ENCODE data around the gene MEA1.

MEA1 gene

DNA sequence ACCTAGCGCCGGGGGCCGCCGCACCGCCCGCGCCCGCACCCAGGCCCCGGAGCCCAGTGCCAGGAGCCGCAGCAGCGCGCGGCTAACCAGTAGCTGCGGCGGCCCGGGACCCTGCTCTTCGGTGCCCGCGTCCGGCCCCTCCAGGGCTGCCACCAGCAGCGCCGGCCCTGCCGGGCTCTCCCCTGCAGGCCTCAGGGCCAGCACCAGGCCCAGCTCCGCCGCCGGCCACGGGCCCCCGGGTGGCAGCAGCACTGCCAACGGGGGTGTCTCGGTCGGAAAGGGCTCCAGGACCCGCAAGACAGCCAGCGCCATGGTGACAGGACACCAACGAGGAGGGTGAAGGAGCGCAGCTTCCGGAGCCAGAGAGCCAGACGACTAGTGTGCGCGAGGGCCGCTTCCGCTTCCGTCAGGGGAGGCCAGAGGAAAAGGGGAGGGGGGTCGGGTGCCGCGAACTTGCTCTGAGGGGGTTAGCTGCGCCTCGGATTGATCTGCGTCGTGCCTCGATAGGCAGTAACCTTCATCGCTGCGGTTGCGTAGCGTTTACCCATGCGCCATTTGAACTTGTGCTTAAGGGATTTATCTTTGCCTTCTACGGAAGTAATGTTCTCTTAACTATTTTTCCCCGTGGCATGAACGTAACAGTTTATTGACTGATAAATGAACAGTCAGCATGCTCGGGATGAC, 34.8 kb downstream of the MEA1 start, which contains the start of gene PEX6:
PEX6 (minus strand) TSS at position 343 of the 684 bp plus-strand sequence; CDS start at position 312, 31 bp downstream.
- DNase-seq (ENCODE audit: low spot score), result peak; percentile 95
- TF ChIP-seq, protein P1, sequence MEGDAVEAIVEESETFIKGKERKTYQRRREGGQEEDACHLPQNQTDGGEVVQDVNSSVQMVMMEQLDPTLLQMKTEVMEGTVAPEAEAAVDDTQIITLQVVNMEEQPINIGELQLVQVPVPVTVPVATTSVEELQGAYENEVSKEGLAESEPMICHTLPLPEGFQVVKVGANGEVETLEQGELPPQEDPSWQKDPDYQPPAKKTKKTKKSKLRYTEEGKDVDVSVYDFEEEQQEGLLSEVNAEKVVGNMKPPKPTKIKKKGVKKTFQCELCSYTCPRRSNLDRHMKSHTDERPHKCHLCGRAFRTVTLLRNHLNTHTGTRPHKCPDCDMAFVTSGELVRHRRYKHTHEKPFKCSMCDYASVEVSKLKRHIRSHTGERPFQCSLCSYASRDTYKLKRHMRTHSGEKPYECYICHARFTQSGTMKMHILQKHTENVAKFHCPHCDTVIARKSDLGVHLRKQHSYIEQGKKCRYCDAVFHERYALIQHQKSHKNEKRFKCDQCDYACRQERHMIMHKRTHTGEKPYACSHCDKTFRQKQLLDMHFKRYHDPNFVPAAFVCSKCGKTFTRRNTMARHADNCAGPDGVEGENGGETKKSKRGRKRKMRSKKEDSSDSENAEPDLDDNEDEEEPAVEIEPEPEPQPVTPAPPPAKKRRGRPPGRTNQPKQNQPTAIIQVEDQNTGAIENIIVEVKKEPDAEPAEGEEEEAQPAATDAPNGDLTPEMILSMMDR (IDR thresholded peaks at IDR 0.05; ENCODE audit: extremely low read depth, insufficient read depth, missing control alignments), result no peak
- in situ Hi-C loops (cut with MboI; ENCODE audit: low pct_unique_long_range_greater_than_20kb, low sequenced_read_pairs, unreplicated experiment), result no loop called here

DNA sequence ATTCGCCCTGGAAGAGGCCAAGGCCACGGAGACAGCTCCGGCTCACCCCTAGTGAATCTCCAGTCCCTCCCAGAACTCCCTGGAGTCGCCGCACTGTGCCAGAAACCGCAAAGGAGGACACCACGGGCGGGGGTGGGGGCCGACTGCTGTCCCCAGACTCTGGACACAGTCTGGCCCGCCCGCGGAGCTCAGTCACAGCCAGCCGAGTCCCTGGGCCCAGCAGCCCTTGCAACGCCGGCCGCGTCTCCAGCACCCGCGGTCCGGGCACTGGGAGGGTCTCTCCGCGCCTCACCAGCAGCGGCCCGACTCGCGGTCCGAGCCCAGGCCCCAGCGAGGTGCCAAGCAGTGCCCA, 35.3 kb downstream of the MEA1 start:
- DNase-seq (ENCODE audit: low spot score), result peak; percentile 47
- in situ Hi-C loops (cut with MboI; ENCODE audit: low pct_unique_long_range_greater_than_20kb, low sequenced_read_pairs, unreplicated experiment), result no loop called here
- TF ChIP-seq, protein P1 (IDR thresholded peaks at IDR 0.05; ENCODE audit: extremely low read depth, insufficient read depth, missing control alignments), result no peak

DNA sequence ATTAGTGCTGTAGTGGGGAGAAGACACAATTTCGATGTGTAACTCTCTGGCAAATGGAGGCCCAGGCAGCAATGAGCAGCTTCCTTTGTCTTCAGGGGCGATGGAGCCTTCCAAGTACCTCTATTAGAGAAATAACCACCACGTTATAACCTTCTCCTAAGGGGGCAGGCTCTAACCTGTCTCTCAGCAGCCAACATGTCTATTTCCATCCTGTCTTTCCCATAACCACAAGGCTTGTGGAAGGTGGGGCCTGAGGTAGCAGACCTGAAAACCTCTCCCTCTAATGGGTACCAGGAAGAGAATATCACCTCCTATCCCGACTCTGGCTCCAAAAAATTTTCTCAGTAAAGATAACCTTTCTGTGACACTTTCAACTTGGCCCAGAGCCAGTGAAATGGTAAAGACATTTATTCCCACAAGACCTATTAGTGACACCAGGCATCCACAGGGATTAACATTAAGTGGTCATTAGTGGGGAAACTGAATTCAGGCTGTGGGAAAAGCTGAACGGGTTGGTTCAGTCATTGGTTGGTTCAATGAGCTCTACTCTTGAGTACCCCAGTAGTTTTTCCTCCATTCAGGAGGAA, 38.7 kb downstream of the MEA1 start:
- in situ Hi-C loops (cut with MboI; ENCODE audit: low pct_unique_long_range_greater_than_20kb, low sequenced_read_pairs, unreplicated experiment), result no loop called here
- TF ChIP-seq, protein P1 (IDR thresholded peaks at IDR 0.05; ENCODE audit: extremely low read depth, insufficient read depth, missing control alignments), result no peak
- DNase-seq (ENCODE audit: low spot score), result no peak

GRCh38 chr6:42973926-42974325, 39.8 kb downstream of the MEA1 start:
- TF ChIP-seq, protein P1 (IDR thresholded peaks at IDR 0.05; ENCODE audit: extremely low read depth, insufficient read depth, missing control alignments), result no peak
- DNase-seq (ENCODE audit: low spot score), result no peak
- in situ Hi-C loops (cut with MboI; ENCODE audit: low pct_unique_long_range_greater_than_20kb, low sequenced_read_pairs, unreplicated experiment), result no loop called here

- no peak for DNase-seq (ENCODE audit: low spot score)
- in situ Hi-C loops (cut with MboI; ENCODE audit: low pct_unique_long_range_greater_than_20kb, low sequenced_read_pairs, unreplicated experiment), result no loop called here
- TF ChIP-seq, protein P1 (IDR thresholded peaks at IDR 0.05; ENCODE audit: extremely low read depth, insufficient read depth, missing control alignments), result no peak
Measured at GRCh38 chr6:42971746-42972327, 41.9 kb downstream of the MEA1 start.

- no peak for DNase-seq (ENCODE audit: low spot score)
- in situ Hi-C loops (cut with MboI; ENCODE audit: low pct_unique_long_range_greater_than_20kb, low sequenced_read_pairs, unreplicated experiment), result no loop called here
Measured at GRCh38 chr6:42970871-42971612, 42.7 kb downstream of the MEA1 start.

More at GRCh38 chr6:42970871-42971612, 42.7 kb downstream of the MEA1 start:
- TF ChIP-seq, protein P1 (IDR thresholded peaks at IDR 0.05; ENCODE audit: extremely low read depth, insufficient read depth, missing control alignments), result no peak

Data from GM13977 (cell line).